ENCODE results near the gene OR7A17.

The OR7A17 gene

GRCh38 chr19:14886032-14886431 is at the start of gene OR7A17:
Gene OR7A17 (minus strand): TSS chr19:14886132. CDS start chr19:14881355, 4,777 bp downstream.
- no peak for DNase-seq

- DNase-seq: no peak
Observed at GRCh38 chr19:14933506-14933905, 47.6 kb upstream of the OR7A17 start.

DNA sequence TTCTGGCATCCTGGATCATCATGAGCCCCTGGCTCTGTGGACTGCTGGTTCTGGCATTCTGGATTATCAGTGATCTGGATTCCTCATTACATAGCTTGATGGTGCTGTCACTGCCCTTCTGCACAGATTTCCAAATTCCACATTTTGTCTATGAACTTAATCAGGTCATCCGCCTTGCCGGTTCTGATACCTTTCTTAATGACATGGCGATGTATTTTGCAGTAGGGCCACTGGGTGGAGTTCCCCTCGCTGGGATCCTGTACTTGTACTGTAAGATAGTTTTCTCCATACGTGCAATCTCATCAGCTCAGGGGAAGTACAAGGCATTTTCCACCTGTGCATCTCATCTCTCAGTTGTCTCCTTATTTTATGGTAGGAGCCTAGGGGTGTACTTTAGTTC is 30.9 kb upstream of the OR7A17 start:
- no peak for DNase-seq

DNA sequence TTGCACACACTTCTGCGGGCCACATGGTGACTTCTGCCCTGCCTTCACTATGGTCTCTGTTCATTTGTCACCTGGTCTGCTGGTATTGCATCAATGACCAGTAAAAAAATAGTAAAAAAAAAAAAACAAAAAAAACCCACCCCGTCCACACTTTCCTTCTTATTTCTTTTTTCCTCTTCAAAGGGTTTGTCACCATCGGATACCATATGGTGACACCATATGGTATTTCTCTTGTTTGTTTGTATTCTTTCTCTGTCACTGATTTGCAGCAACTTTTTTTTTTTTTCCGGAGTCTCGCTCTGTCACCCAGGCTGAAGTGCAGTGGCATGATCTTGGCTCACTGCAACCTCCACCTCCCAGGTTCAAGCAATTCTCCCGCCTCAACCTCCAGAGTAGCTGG is 29.2 kb upstream of the OR7A17 start:
- no peak for DNase-seq

- no peak for DNase-seq
Observed at GRCh38 chr19:14906711-14907110, 20.8 kb upstream of the OR7A17 start.

GRCh38 chr19:14901675-14902260 is 15.8 kb upstream of the OR7A17 start:
- no peak for DNase-seq

- DNase-seq: no peak
Observed at GRCh38 chr19:14890643-14891379, 4.9 kb upstream of the OR7A17 start.

GRCh38 chr19:14889994-14890642 is 4.2 kb upstream of the OR7A17 start:
- no peak for DNase-seq

DNA sequence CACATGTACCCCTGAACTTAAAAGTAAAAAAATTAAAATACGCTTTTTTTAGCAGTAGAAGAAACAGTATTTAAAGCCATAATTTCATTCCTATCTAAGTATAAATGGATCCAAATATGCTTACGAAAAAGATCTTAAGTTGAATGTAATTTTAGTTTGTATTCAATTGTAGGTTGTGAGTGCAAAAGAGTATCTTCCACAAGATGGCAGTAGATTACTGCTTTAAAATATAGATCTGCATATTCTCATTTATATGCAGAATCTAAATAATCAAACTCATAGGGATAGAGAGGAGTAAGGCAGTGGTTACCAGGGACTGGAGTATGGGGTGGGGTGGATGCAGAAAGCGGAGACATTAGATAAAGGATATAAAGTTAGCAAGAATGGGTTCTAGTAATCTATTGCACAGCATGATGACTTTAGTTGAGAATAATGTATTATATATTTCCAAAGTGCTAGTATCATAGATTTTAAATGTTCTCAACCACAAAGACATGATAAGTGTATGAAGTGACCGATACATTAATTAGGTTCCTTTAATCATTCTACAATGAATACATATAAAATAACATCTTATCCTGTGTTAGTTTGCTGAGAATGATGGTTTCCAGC is 14.2 kb downstream of the OR7A17 start:
- no peak for DNase-seq

DNA sequence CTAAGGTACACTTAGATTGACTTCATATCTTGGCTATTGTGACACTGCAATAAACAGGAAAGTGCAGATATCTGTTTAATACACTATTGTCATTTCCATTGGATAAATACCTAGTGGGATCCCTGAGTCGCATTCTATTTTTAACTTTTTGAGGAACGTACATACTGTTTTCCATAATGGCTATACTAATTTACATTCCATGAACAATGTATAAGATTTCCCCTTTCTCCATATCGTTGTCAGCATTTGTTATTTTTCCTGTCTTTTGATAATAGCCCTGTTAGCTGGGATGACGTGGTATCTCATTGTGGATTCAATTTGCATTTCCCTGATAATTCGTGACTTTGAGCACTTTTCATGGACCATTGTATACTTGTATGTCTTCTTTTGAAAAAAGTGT is 17.4 kb downstream of the OR7A17 start:
- DNase-seq: no peak

GRCh38 chr19:14848822-14849221 is 37.1 kb downstream of the OR7A17 start, which contains the start of gene OR7A10:
Gene OR7A10 (minus strand): TSS chr19:14848922. CDS start chr19:14841877, 7,045 bp downstream.
- DNase-seq: no peak

- no peak for DNase-seq
Observed at GRCh38 chr19:14843578-14843977, 42.4 kb downstream of the OR7A17 start.

- DNase-seq: no peak
Observed at GRCh38 chr19:14843169-14843568, 42.8 kb downstream of the OR7A17 start.

GRCh38 chr19:14840206-14840605 is 45.7 kb downstream of the OR7A17 start:
- DNase-seq: no peak

GRCh38 chr19:14837391-14837790 is 48.5 kb downstream of the OR7A17 start:
- no peak for DNase-seq

- no peak for DNase-seq
Observed at GRCh38 chr19:14835011-14835410, 50.9 kb downstream of the OR7A17 start, which contains the start of the genes OR7A5 and OR7C1. Gene OR7A5 (minus strand): TSS chr19:14835185. CDS start chr19:14828241, 6,944 bp downstream. Gene OR7C1 (minus strand): TSS chr19:14835185. CDS start chr19:14800136, 35,049 bp downstream.

DNA sequence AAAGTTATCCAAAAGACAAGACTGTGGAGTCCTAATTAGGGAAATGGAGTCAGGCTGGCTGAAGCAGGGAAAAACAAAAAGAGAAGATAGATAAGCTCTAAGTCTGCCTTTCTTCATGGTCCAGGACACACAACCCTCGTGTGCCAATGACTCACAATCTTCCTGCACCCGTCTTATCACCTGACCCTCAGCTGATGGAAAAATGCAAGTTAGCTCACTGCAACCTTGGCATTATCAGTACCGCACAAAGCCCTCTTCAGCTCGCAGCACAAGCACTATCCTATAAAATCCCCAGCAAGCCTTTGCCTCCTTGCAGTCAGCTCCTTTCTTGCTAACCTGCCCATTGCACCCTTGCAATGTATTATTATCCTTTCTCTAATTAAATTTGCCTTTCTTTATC is 55.2 kb downstream of the OR7A17 start:
- DNase-seq: no peak
